Type B pancreatic cell (in vitro differentiated cells): ENCODE results near the gene HNRNPR. TPM values are rescaled to one million over a fixed set of nuclear protein-coding genes. Genes with fewer than 3 reads are reported as not detected.
"Not testable (repeated sequence)": the region's sequence is repeated elsewhere in the genome, so short reads cannot be mapped to it uniquely, and the experiment has no call there.

Experiments used
- DNase-seq: peaks from one replicate; pipeline ENCODE4 v3.0.0; 2021; ENCODE audit warnings: mixed read lengths; ENCODE audit not compliant: unreplicated experiment; ENCODE audit errors: extremely low spot score
- H3K27ac Mint-ChIP-seq: 2 replicates; pipeline ENCODE4 v1.8.0; 2021; ENCODE audit warnings: mild to moderate bottlenecking, mixed read lengths
- H3K27me3 Mint-ChIP-seq: 2 replicates; pipeline ENCODE4 v1.8.0; 2021; ENCODE audit warnings: mixed read lengths
- H3K36me3 Mint-ChIP-seq: 2 replicates; pipeline ENCODE4 v1.8.0; 2021; ENCODE audit warnings: mixed read lengths
- H3K4me1 Mint-ChIP-seq: one replicate; pipeline ENCODE4 v1.8.0; 2021; ENCODE audit warnings: mixed read lengths; ENCODE audit not compliant: unreplicated experiment
- H3K4me3 Mint-ChIP-seq: 2 replicates; pipeline ENCODE4 v1.8.0; 2021; ENCODE audit warnings: mild to moderate bottlenecking, mixed read lengths
- H3K9me3 Mint-ChIP-seq: 2 replicates; pipeline ENCODE4 v1.8.0; 2021; ENCODE audit warnings: mixed read lengths
- CTCF ChIP-seq: fragments of 200-600 bp; sonication (generic); conservative IDR thresholded peaks from 2 replicates; pipeline ENCODE4 v1.5.0; 2021; ENCODE audit warnings: antibody characterized with exemption, mild to moderate bottlenecking
- total RNA-seq: library from RNA; stranded (reverse); gene quantifications from 2 replicates; pipeline ENCODE4 v1.2.1, GENCODE V29; 2021; ENCODE audit warnings: low replicate concordance

HNRNPR gene
- total RNA-seq, 1 donor from 2014 or later = 210 TPM

GRCh38 chr1:23273450-23274133 is 70.5 kb downstream of the HNRNPR start:
- no peak overlapping the region for H3K4me3 Mint-ChIP-seq
- peak overlapping the region; percentile 83 for H3K27ac Mint-ChIP-seq
- TF ChIP-seq CTCF = no peak
- no peaks in the 10 kb centered on the region for H3K9me3 Mint-ChIP-seq
- H3K27me3 Mint-ChIP-seq = no peaks in the 10 kb centered on the region
- no peak for DNase-seq
- H3K36me3 Mint-ChIP-seq = no peaks in the 10 kb centered on the region
- H3K4me1 Mint-ChIP-seq = peaks cover 8% of the 10 kb centered on the region

- Mint-ChIP-seq H3K4me3 (no peak overlapping the region), H3K36me3 (no peaks in the 10 kb centered on the region), H3K4me1 (no peaks in the 10 kb centered on the region), H3K27ac (no peak overlapping the region), H3K9me3 (no peaks in the 10 kb centered on the region), H3K27me3 (no peaks in the 10 kb centered on the region)
- DNase-seq = no peak
- TF ChIP-seq CTCF = no peak
These were observed 80.7 kb downstream of the HNRNPR start for GRCh38 chr1:23263380-23263887.

GRCh38 chr1:23258082-23258481 is 86.0 kb downstream of the HNRNPR start:
- not testable (repeated sequence) for H3K4me3 Mint-ChIP-seq, H3K36me3 Mint-ChIP-seq, H3K4me1 Mint-ChIP-seq, H3K27ac Mint-ChIP-seq, H3K9me3 Mint-ChIP-seq, DNase-seq, H3K27me3 Mint-ChIP-seq

DNA sequence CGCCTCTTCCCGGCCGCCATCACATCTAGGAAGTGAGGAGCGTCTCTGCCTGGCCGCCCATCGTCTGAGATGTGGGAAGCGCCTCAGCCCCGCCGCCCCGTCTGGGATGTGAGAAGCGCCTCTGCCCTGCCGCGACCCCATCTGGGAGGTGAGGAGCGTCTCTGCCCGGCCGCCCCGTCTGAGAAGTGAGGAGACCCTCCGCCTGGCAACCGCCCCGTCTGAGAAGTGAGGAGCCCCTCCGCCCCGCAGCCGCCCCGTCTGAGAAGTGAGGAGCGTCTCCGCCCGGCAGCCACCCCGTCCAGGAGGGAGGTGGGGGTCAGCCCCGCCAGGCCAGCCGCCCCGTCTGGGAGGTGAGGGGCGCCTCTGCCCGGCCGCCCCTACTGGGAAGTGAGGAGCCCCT is 86.7 kb downstream of the HNRNPR start:
- H3K9me3 Mint-ChIP-seq, H3K27ac Mint-ChIP-seq, H3K36me3 Mint-ChIP-seq, H3K4me3 Mint-ChIP-seq, H3K27me3 Mint-ChIP-seq, DNase-seq, H3K4me1 Mint-ChIP-seq: not testable (repeated sequence)

Other genes with a start within 250 kb of the HNRNPR start
- gene LUZP1, start 175.4 kb downstream of the HNRNPR start, total RNA-seq = 33.0 and 43.9 TPM in 2 replicates
- gene HTR1D, start 126.8 kb downstream of the HNRNPR start, total RNA-seq = 0.92 and 10.5 TPM in 2 replicates
- gene ZNF436, start 25.6 kb upstream of the HNRNPR start, total RNA-seq = 15.5 and 24.8 TPM in 2 replicates
- gene TCEA3, start 80.5 kb upstream of the HNRNPR start, total RNA-seq = 8.8 and 9.2 TPM in 2 replicates
- 41.9 and 65.7 TPM in 2 replicates for gene ASAP3, start 139.9 kb upstream of the HNRNPR start, total RNA-seq
- gene E2F2, start 186.9 kb upstream of the HNRNPR start, total RNA-seq = 8.4 and 9.4 TPM in 2 replicates
- gene ID3, start 215.2 kb upstream of the HNRNPR start, total RNA-seq = 240 and 495 TPM in 2 replicates